Measurements from ENCODE around the gene EME2. TPM values are rescaled to one million over a fixed set of nuclear protein-coding genes. Genes with fewer than 3 reads are reported as not detected.

Gene EME2
- total and polyA plus RNA-seq, 8 donors: 7.0 to 25.3 (median 9.3) TPM

GRCh38 chr16:1787056-1787321 is 14.4 kb downstream of the EME2 start:
- Histone ChIP-seq H3K4me3 (no peak overlapping the region), H3K27ac (no peak overlapping the region), H3K4me1 (peaks cover 0 to 27% of the 10 kb centered on the region in 2 donors), H3K36me3 (peaks cover 0 to 65% of the 10 kb centered on the region in 2 donors), H3K9me3 (no peaks in the 10 kb centered on the region), H3K27me3 (no peaks in the 10 kb centered on the region)
- intact Hi-C loops (cut with DNase I): no loop called here
- no peak for ATAC-seq
- DNase-seq: no peak
- no peak for TF ChIP-seq CTCF (IDR thresholded peaks at IDR 0.05)

GRCh38 chr16:1787322-1788094 is 14.9 kb downstream of the EME2 start:
- intact Hi-C loops (cut with DNase I): no loop called here
- TF ChIP-seq CTCF (IDR thresholded peaks at IDR 0.05): no peak
- Histone ChIP-seq H3K27me3 (no peaks in the 10 kb centered on the region), H3K9me3 (no peaks in the 10 kb centered on the region), H3K4me3 (no peak overlapping the region), H3K36me3 (peaks cover 0 to 70% of the 10 kb centered on the region in 2 donors), H3K4me1 (peaks cover 0 to 27% of the 10 kb centered on the region in 2 donors), H3K27ac (no peak overlapping the region)
- peak in 2 of 4 donors; percentile 27 to 63 for DNase-seq
- no peak for ATAC-seq

- no peaks in the 10 kb centered on the region for H3K9me3 ChIP-seq
- no peak overlapping the region for H3K4me3 ChIP-seq
- H3K4me1 ChIP-seq: peaks cover 0 to 26% of the 10 kb centered on the region in 2 donors
- intact Hi-C loops (cut with DNase I): no loop called here
- no peak for TF ChIP-seq CTCF (IDR thresholded peaks at IDR 0.05)
- peak in 2 of 4 donors; percentile 24 to 80 for DNase-seq
- H3K27me3 ChIP-seq: no peaks in the 10 kb centered on the region
- no peak for ATAC-seq
- peaks cover 0 to 70% of the 10 kb centered on the region in 2 donors for H3K36me3 ChIP-seq
- no peak overlapping the region for H3K27ac ChIP-seq
These were observed 15.6 kb downstream of the EME2 start for GRCh38 chr16:1788095-1788707.

GRCh38 chr16:1788708-1789100 is 16.1 kb downstream of the EME2 start:
- peak in 2 of 4 donors; percentile 29 to 65 for DNase-seq
- intact Hi-C loops (cut with DNase I): no loop called here
- TF ChIP-seq CTCF (IDR thresholded peaks at IDR 0.05): no peak
- Histone ChIP-seq H3K27ac (no peak overlapping the region), H3K36me3 (peaks cover 0 to 70% of the 10 kb centered on the region in 2 donors), H3K9me3 (no peaks in the 10 kb centered on the region), H3K4me3 (no peak overlapping the region), H3K27me3 (no peaks in the 10 kb centered on the region), H3K4me1 (peaks cover 0 to 21% of the 10 kb centered on the region in 2 donors)
- ATAC-seq: no peak

- peaks cover 0 to 70% of the 10 kb centered on the region in 2 donors for H3K36me3 ChIP-seq
- no peaks in the 10 kb centered on the region for H3K9me3 ChIP-seq
- H3K27ac ChIP-seq: no peak overlapping the region
- ATAC-seq: no peak
- H3K4me1 ChIP-seq: peaks cover 0 to 12% of the 10 kb centered on the region in 2 donors
- intact Hi-C loops (cut with DNase I): no loop called here
- no peaks in the 10 kb centered on the region for H3K27me3 ChIP-seq
- H3K4me3 ChIP-seq: no peak overlapping the region
- TF ChIP-seq CTCF (IDR thresholded peaks at IDR 0.05): no peak
- DNase-seq: peak in 1 of 4 donors; percentile 24
These were observed 17.0 kb downstream of the EME2 start for GRCh38 chr16:1789643-1790045.

Data from left lung (tissue), 10 donors.